ENCODE results near the gene CLUH. TPM values are rescaled to one million over a fixed set of nuclear protein-coding genes. Genes with fewer than 3 reads are reported as not detected.
A peak's percentile ranks its signal among the peaks of the same experiment; 100 is the strongest.

Gene CLUH
- total RNA-seq, 1 donor from 2014 or later = 39.1 TPM

GRCh38 chr17:2704890-2705248, 6.7 kb downstream of the CLUH start:
- no peaks in the 10 kb centered on the region for H3K36me3 Mint-ChIP-seq (ENCODE audit: unreplicated experiment)
- H3K4me1 Mint-ChIP-seq (ENCODE audit: low read depth, unreplicated experiment) = peaks cover 4% of the 10 kb centered on the region
- H3K9me3 Mint-ChIP-seq (ENCODE audit: unreplicated experiment) = no peaks in the 10 kb centered on the region
- H3K27ac Mint-ChIP-seq (ENCODE audit: unreplicated experiment) = no peak overlapping the region
- H3K27me3 Mint-ChIP-seq (ENCODE audit: unreplicated experiment) = peaks cover 4% of the 10 kb centered on the region
- H3K4me3 Mint-ChIP-seq (ENCODE audit: unreplicated experiment) = no peak overlapping the region
- TF ChIP-seq CTCF (IDR thresholded peaks at IDR 0.05; ENCODE audit: partially characterized antibody, unreplicated experiment) = no peak
- no peak for DNase-seq

GRCh38 chr17:2704031-2704889, 7.3 kb downstream of the CLUH start:
- no peaks in the 10 kb centered on the region for H3K36me3 Mint-ChIP-seq (ENCODE audit: unreplicated experiment)
- DNase-seq = peak; percentile 15
- H3K27ac Mint-ChIP-seq (ENCODE audit: unreplicated experiment) = no peak overlapping the region

GRCh38 chr17:2703606-2704005, 8.0 kb downstream of the CLUH start:
- no peak overlapping the region for H3K4me3 Mint-ChIP-seq (ENCODE audit: unreplicated experiment)
- DNase-seq = no peak
- peaks cover 4% of the 10 kb centered on the region for H3K27me3 Mint-ChIP-seq (ENCODE audit: unreplicated experiment)
- peaks cover 4% of the 10 kb centered on the region for H3K4me1 Mint-ChIP-seq (ENCODE audit: low read depth, unreplicated experiment)
- no peaks in the 10 kb centered on the region for H3K9me3 Mint-ChIP-seq (ENCODE audit: unreplicated experiment)
- TF ChIP-seq CTCF (IDR thresholded peaks at IDR 0.05; ENCODE audit: partially characterized antibody, unreplicated experiment) = no peak
- H3K27ac Mint-ChIP-seq (ENCODE audit: unreplicated experiment) = no peak overlapping the region
- H3K36me3 Mint-ChIP-seq (ENCODE audit: unreplicated experiment) = no peaks in the 10 kb centered on the region

More at GRCh38 chr17:2704031-2704889, 7.3 kb downstream of the CLUH start:
- H3K27me3 Mint-ChIP-seq (ENCODE audit: unreplicated experiment) = peaks cover 4% of the 10 kb centered on the region
- H3K4me3 Mint-ChIP-seq (ENCODE audit: unreplicated experiment) = no peak overlapping the region
- no peak for TF ChIP-seq CTCF (IDR thresholded peaks at IDR 0.05; ENCODE audit: partially characterized antibody, unreplicated experiment)
- H3K4me1 Mint-ChIP-seq (ENCODE audit: low read depth, unreplicated experiment) = peaks cover 4% of the 10 kb centered on the region
- H3K9me3 Mint-ChIP-seq (ENCODE audit: unreplicated experiment) = no peaks in the 10 kb centered on the region

GRCh38 chr17:2703181-2703580, 8.4 kb downstream of the CLUH start:
- no peak for TF ChIP-seq CTCF (IDR thresholded peaks at IDR 0.05; ENCODE audit: partially characterized antibody, unreplicated experiment)
- Mint-ChIP-seq H3K4me3 (ENCODE audit: unreplicated experiment) (no peak overlapping the region), H3K27ac (ENCODE audit: unreplicated experiment) (no peak overlapping the region), H3K4me1 (ENCODE audit: low read depth, unreplicated experiment) (peaks cover 4% of the 10 kb centered on the region), H3K27me3 (ENCODE audit: unreplicated experiment) (peaks cover 4% of the 10 kb centered on the region), H3K9me3 (ENCODE audit: unreplicated experiment) (no peaks in the 10 kb centered on the region), H3K36me3 (ENCODE audit: unreplicated experiment) (no peaks in the 10 kb centered on the region)
- DNase-seq = peak; percentile 8

- TF ChIP-seq CTCF (IDR thresholded peaks at IDR 0.05; ENCODE audit: partially characterized antibody, unreplicated experiment) = no peak
- peak; percentile 10 for DNase-seq
- no peak overlapping the region for H3K27ac Mint-ChIP-seq (ENCODE audit: unreplicated experiment)
- no peaks in the 10 kb centered on the region for H3K36me3 Mint-ChIP-seq (ENCODE audit: unreplicated experiment)
- H3K4me3 Mint-ChIP-seq (ENCODE audit: unreplicated experiment) = no peak overlapping the region
- H3K27me3 Mint-ChIP-seq (ENCODE audit: unreplicated experiment) = peaks cover 4% of the 10 kb centered on the region
- H3K4me1 Mint-ChIP-seq (ENCODE audit: low read depth, unreplicated experiment) = peaks cover 4% of the 10 kb centered on the region
- peaks cover under 1% of the 10 kb centered on the region for H3K9me3 Mint-ChIP-seq (ENCODE audit: unreplicated experiment)
These were observed 9.4 kb downstream of the CLUH start for GRCh38 chr17:2701996-2702741.
